VCaP (cell line): ENCODE results near the gene SSC4D.

Source experiments
- H3K27ac ChIP-seq: fragments of 450-650 bp; 2 replicates; pipeline ENCODE4 v1.5.1; 2017
- CTCF ChIP-seq: fragments of 450-650 bp; conservative IDR thresholded peaks from 2 replicates; pipeline ENCODE4 v1.5.1; 2017; ENCODE audit warnings: mild to moderate bottlenecking, moderate library complexity

SSC4D gene

GRCh38 chr7:76340617-76341131 lies 68.8 kb downstream of the SSC4D start:
- TF ChIP-seq CTCF: no peak
- H3K27ac ChIP-seq: no peak overlapping the region
